IMR-90 (cell line): ENCODE results near the gene SH3GLB2. TPM values are rescaled to one million over a fixed set of nuclear protein-coding genes. Genes with fewer than 3 reads are reported as not detected.

Source experiments
- ATAC-seq: fragments of 200-7000 bp; cut with Tn5 transposase; 2 replicates; pipeline ENCODE4 v1.9.1; 2020; ENCODE audit warnings: low read depth, mild to moderate bottlenecking, moderate library complexity
- BruUV-seq: library from RNA; stranded (reverse); fragments of 400-500 nt; replicated peaks from 2 replicates; lab custom pipeline; 2021; lab: Mats Ljungman, UMichigan
- CTCF ChIA-PET: fragments of 300-600 bp; formaldehyde crosslinking; extraction: SDS; loops from one replicate; lab custom pipeline; 2021; ENCODE audit warnings: antibody characterized with exemption; lab: Yijun Ruan, JAX
- POLR2A ChIA-PET: fragments of 300-600 bp; sonication (Branson Sonifier 250); formaldehyde crosslinking; loops from one replicate; lab custom pipeline; 2022; ENCODE audit warnings: antibody characterized with exemption; ENCODE audit not compliant: unreplicated experiment; lab: Charles Lee
- DNase-seq: peaks from one replicate; pipeline ENCODE4 v3.0.0; 2013
- H2AFZ ChIP-seq: replicated peaks from 2 replicates; pipeline ENCODE3; 2013; ENCODE audit warnings: low read length, mild to moderate bottlenecking; ENCODE audit not compliant: poor library complexity
- H2AK5ac ChIP-seq: 2 replicates; pipeline ENCODE4 v1.6.1; 2013; ENCODE audit warnings: low read depth, low read length, inconsistent platforms
- H2AK9ac ChIP-seq: replicated peaks from 2 replicates; pipeline ENCODE3; 2013; ENCODE audit warnings: mild to moderate bottlenecking, low read depth, low read length, moderate library complexity; ENCODE audit not compliant: poor library complexity
- H2BK120ac ChIP-seq: 2 replicates; pipeline ENCODE4 v1.6.1; 2013; ENCODE audit warnings: low read depth, low read length, inconsistent platforms
- H2BK15ac ChIP-seq: 3 replicates; pipeline ENCODE4 v1.6.1; 2013; ENCODE audit warnings: low read depth, low read length, inconsistent platforms
- H2BK20ac ChIP-seq: 2 replicates; pipeline ENCODE4 v1.6.1; 2013; ENCODE audit warnings: low read depth, mild to moderate bottlenecking, inconsistent platforms, low read length, moderate library complexity
- H2BK5ac ChIP-seq: 2 replicates; pipeline ENCODE4 v1.6.1; 2013; ENCODE audit warnings: mild to moderate bottlenecking, low read depth, low read length, inconsistent platforms; ENCODE audit not compliant: poor library complexity, severe bottlenecking
- H3K14ac ChIP-seq: replicated peaks from 2 replicates; pipeline ENCODE4 v1.6.1; 2013; ENCODE audit warnings: low read depth, low read length, inconsistent platforms
- H3K18ac ChIP-seq: 2 replicates; pipeline ENCODE4 v1.6.1; 2013; ENCODE audit warnings: low read depth, low read length, control low read depth
- H3K23ac ChIP-seq: 2 replicates; pipeline ENCODE4 v1.6.1; 2013; ENCODE audit warnings: low read depth, low read length, inconsistent platforms
- H3K27ac ChIP-seq: 2 replicates; pipeline ENCODE4 v1.5.1; 2013; ENCODE audit warnings: mild to moderate bottlenecking, control low read depth, low read length; ENCODE audit not compliant: insufficient read depth
- H3K27me3 ChIP-seq: 2 replicates; pipeline ENCODE4 v1.6.1; 2013; ENCODE audit warnings: low read length; ENCODE audit not compliant: control insufficient read depth, insufficient read depth
- H3K36me3 ChIP-seq: 2 replicates; pipeline ENCODE4 v1.6.1; 2013; ENCODE audit warnings: low read length, mixed read lengths; ENCODE audit not compliant: control insufficient read depth, insufficient read depth
- H3K4ac ChIP-seq: 2 replicates; pipeline ENCODE4 v1.6.1; 2013; ENCODE audit warnings: low read depth, low read length, inconsistent platforms
- H3K4me1 ChIP-seq: 2 replicates; pipeline ENCODE4 v1.6.1; 2013; ENCODE audit warnings: low read length, mixed read lengths; ENCODE audit not compliant: control insufficient read depth, insufficient read depth
- H3K4me2 ChIP-seq: 2 replicates; pipeline ENCODE4 v1.6.1; 2013; ENCODE audit warnings: low read depth, mild to moderate bottlenecking, control low read depth, low read length, moderate library complexity
- H3K4me3 ChIP-seq: 2 replicates; pipeline ENCODE4 v1.5.1; 2013; ENCODE audit warnings: low read depth, mild to moderate bottlenecking, control low read depth, low read length, moderate library complexity; ENCODE audit not compliant: insufficient read depth
- H3K56ac ChIP-seq: 2 replicates; pipeline ENCODE4 v1.6.1; 2013; ENCODE audit warnings: low read length, inconsistent platforms; ENCODE audit not compliant: insufficient read depth; ENCODE audit errors: extremely low read depth
- H3K79me1 ChIP-seq, 2 experiments: 2 replicates each; pipeline ENCODE4 v1.6.1; 2013; ENCODE audit warnings: low read length in 2 of 2, inconsistent platforms in 1 of 2, low read depth in 1 of 2
- H3K9ac ChIP-seq: 2 replicates; pipeline ENCODE4 v1.6.1; 2013; ENCODE audit warnings: low read depth, low read length, control low read depth
- H3K9me1 ChIP-seq: 2 replicates; pipeline ENCODE4 v1.6.1; 2013; ENCODE audit warnings: low read length, inconsistent platforms; ENCODE audit not compliant: insufficient read depth
- H3K9me3 ChIP-seq: 2 replicates; pipeline ENCODE4 v1.6.1; 2013; ENCODE audit warnings: low read length; ENCODE audit not compliant: control insufficient read depth, insufficient read depth
- H4K20me1 ChIP-seq: 2 replicates; pipeline ENCODE4 v1.6.1; 2013; ENCODE audit warnings: low read length, inconsistent platforms; ENCODE audit not compliant: insufficient read depth
- H4K5ac ChIP-seq: 2 replicates; pipeline ENCODE4 v1.6.1; 2013; ENCODE audit warnings: mild to moderate bottlenecking, low read depth, low read length, control low read depth
- H4K8ac ChIP-seq, 2 experiments: 2 replicates each; pipeline ENCODE4 v1.6.1; 2013; ENCODE audit warnings: low read depth in 2 of 2, low read length in 2 of 2, control low read depth in 1 of 2, inconsistent platforms in 1 of 2
- H4K91ac ChIP-seq: 2 replicates; pipeline ENCODE4 v1.6.1; 2013; ENCODE audit warnings: low read depth, low read length, inconsistent platforms; ENCODE audit not compliant: insufficient read depth
- MAFK ChIP-seq: IDR thresholded peaks from 2 replicates; pipeline ENCODE4 v1.6.1; 2012; ENCODE audit warnings: low read depth, low read length, improper control_type of control experiment
- whole genome bisulfite sequencing, 2 experiments: methylation state at CpG; one replicate each; pipeline versions ENCODE4 v1.1.5 to v1.1.7; 2013; ENCODE audit warnings: missing lambda C conversion rate in 2 of 2; ENCODE audit not compliant: insufficient read length in 1 of 2; ENCODE audit errors: extremely low coverage in 2 of 2; 5-methylcytosine and 5-hydroxymethylcytosine counted together
- dilution Hi-C: fragments of 300-500 bp; cut with HindIII; formaldehyde crosslinking; loops from one replicate; pipeline ENCODE4 v1.14.3; 2018; ENCODE audit warnings: low sequenced_read_pairs; ENCODE audit not compliant: unreplicated experiment
- in situ Hi-C: fragments of 300-500 bp; cut with MboI; formaldehyde crosslinking; loops from 3 replicates; pipeline ENCODE4 v1.14.3; 2019; ENCODE audit warnings: low sequenced_read_pairs, inconsistent platforms, mixed read lengths
- intact Hi-C: fragments of 100-400 bp; cut with micrococcal nuclease; formaldehyde crosslinking; loops from 2 replicates; pipeline ENCODE4 v1.10.0; 2022
- polyA plus RNA-seq, 3 experiments: library from polyadenylated mRNA; depleted of rRNA; stranded (reverse); fragments of >200 nt; gene quantifications; 2 replicates each; pipeline ENCODE4 v1.2.3, GENCODE V29; 2012; ENCODE audit warnings: low replicate concordance in 1 of 3
- total RNA-seq: library from RNA; depleted of rRNA; stranded (reverse); fragments of >200 nt; gene quantifications from 2 replicates; pipeline ENCODE4 v1.2.3, GENCODE V29; 2012
- TF ChIP-seq, protein P1 (sequence below): conservative IDR thresholded peaks from 2 replicates; pipeline ENCODE4 v1.5.1; 2012; ENCODE audit warnings: mild to moderate bottlenecking, low read depth, low read length, improper control_type of control experiment

Gene SH3GLB2
- total and polyA plus RNA-seq, 2 of the 4 experiments (the other 2 are of a cell fraction): 36.4 to 68.4 TPM

DNA sequence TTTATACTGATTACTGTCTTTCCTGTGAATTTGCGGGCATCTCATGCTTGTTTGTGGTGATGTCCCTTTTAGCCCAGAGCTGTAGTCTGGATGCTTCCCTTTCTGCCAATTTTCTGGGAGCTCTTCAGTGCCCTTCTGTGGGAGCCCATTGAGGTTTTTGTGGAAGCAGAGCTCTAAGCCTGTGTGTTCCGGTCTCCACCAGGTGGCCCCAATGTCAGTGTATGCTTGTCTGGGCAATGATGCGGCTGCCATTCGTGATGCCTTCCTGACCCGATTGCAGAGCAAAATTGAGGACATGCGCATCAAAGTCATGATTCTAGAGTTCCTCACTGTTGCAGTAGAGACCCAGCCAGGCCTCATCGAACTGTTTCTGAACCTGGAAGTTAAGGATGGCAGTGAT lies 35.1 kb downstream of the SH3GLB2 start:
- 98% methylated on average over 6 of the region's 7 CpGs; no CpG with 5 or more reads in 1 of the 2 experiments for WGBS, 2 experiments
- H3K4me3 ChIP-seq: no peak overlapping the region
- H3K14ac ChIP-seq: no peak overlapping the region
- dilution Hi-C loops: no loop called here
- no peak overlapping the region for H2AFZ ChIP-seq
- no peak overlapping the region for H4K91ac ChIP-seq
- no peak for TF ChIP-seq MAFK
- TF ChIP-seq, protein P1, sequence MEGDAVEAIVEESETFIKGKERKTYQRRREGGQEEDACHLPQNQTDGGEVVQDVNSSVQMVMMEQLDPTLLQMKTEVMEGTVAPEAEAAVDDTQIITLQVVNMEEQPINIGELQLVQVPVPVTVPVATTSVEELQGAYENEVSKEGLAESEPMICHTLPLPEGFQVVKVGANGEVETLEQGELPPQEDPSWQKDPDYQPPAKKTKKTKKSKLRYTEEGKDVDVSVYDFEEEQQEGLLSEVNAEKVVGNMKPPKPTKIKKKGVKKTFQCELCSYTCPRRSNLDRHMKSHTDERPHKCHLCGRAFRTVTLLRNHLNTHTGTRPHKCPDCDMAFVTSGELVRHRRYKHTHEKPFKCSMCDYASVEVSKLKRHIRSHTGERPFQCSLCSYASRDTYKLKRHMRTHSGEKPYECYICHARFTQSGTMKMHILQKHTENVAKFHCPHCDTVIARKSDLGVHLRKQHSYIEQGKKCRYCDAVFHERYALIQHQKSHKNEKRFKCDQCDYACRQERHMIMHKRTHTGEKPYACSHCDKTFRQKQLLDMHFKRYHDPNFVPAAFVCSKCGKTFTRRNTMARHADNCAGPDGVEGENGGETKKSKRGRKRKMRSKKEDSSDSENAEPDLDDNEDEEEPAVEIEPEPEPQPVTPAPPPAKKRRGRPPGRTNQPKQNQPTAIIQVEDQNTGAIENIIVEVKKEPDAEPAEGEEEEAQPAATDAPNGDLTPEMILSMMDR: 0 out of 2 replicates have a peak, but pooled peaks have one; percentile 8
- no peak overlapping the region for H2BK120ac ChIP-seq
- H3K4ac ChIP-seq: no peak overlapping the region
- no peak overlapping the region for H3K4me2 ChIP-seq
- no peak overlapping the region for H3K18ac ChIP-seq
- H3K27ac ChIP-seq: no peak overlapping the region
- no peak overlapping the region for H2AK9ac ChIP-seq
- no peak overlapping the region for H4K5ac ChIP-seq
- ChIA-PET POLR2A (no interaction called here), CTCF (no interaction called here)
- BruUV-seq: no TSS peak
- peaks cover 48% of the 10 kb centered on the region for H3K36me3 ChIP-seq
- H3K27me3 ChIP-seq: no peaks in the 10 kb centered on the region
- no peak overlapping the region for H2BK20ac ChIP-seq
- no peak overlapping the region for H3K23ac ChIP-seq
- peaks cover 2 to 3% of the 10 kb centered on the region in 2 experiments; a peak in 3 of 4 replicates for H3K79me1 ChIP-seq
- H3K9ac ChIP-seq: no peak overlapping the region
- no peaks in the 10 kb centered on the region for H3K9me3 ChIP-seq
- no peak overlapping the region for H3K56ac ChIP-seq
- peaks cover under 1% of the 10 kb centered on the region; the same call in 1 of the 2 replicates for H3K4me1 ChIP-seq
- no peaks in the 10 kb centered on the region for H4K20me1 ChIP-seq
- DNase-seq: no peak
- no peak overlapping the region for H2BK5ac ChIP-seq
- in situ Hi-C loops: no loop called here
- 0 out of 2 replicates have a peak, but pooled peaks cover 3% of the 10 kb centered on the region for H3K9me1 ChIP-seq
- H2BK15ac ChIP-seq: no peak overlapping the region
- intact Hi-C loops: no loop called here
- H2AK5ac ChIP-seq: no peak overlapping the region
- peak; percentile 65; the same call in 1 of the 2 replicates for ATAC-seq
- no peak overlapping the region for H4K8ac ChIP-seq
